CD14-positive monocyte (primary cell): ENCODE data around the gene C12orf43. TPM values are rescaled to one million over a fixed set of nuclear protein-coding genes. Genes with fewer than 3 reads are reported as not detected.

Experiments used
- DNase-seq, 3 donors: peaks; one replicate each; pipeline ENCODE4 v3.0.0-alpha.2; 2011 to 2022
- H2AFZ ChIP-seq: 2 replicates; pipeline ENCODE4 v1.6.0; 2012; ENCODE audit warnings: mild to moderate bottlenecking, low read depth, low read length, inconsistent platforms; ENCODE audit not compliant: insufficient read depth, poor library complexity, severe bottlenecking
- H3K27ac ChIP-seq, 2 donors: 1 replicate in 1 of 2; 2 replicates in 1 of 2; pipeline ENCODE4 v1.5.1; 2012 to 2013; ENCODE audit warnings: low read length in 2 of 2, control low read depth in 1 of 2, inconsistent platforms in 1 of 2, low read depth in 1 of 2, mild to moderate bottlenecking in 1 of 2
- H3K27me3 ChIP-seq, 2 donors: one replicate each; pipeline versions ENCODE4 v1.6.0 to v1.6.1; 2011 to 2013; ENCODE audit warnings: low read length in 2 of 2; ENCODE audit not compliant: control insufficient read depth in 2 of 2, insufficient read depth in 2 of 2
- H3K36me3 ChIP-seq, 2 donors: replicated peaks in 1 of 2; 1 replicate in 1 of 2; 2 replicates in 1 of 2; pipeline versions ENCODE4 v1.5.1 to v1.6.1; 2012 to 2013; ENCODE audit warnings: low read length in 2 of 2, control low read depth in 1 of 2, inconsistent platforms in 1 of 2, mild to moderate bottlenecking in 1 of 2; ENCODE audit not compliant: insufficient read depth in 2 of 2, control insufficient read depth in 1 of 2
- H3K4me1 ChIP-seq, 2 donors: 1 replicate in 1 of 2; 2 replicates in 1 of 2; pipeline versions ENCODE4 v1.5.1 to v1.6.1; 2012 to 2013; ENCODE audit warnings: low read length in 2 of 2, control low read depth in 1 of 2, inconsistent platforms in 1 of 2, mild to moderate bottlenecking in 1 of 2, moderate library complexity in 1 of 2; ENCODE audit not compliant: insufficient read depth in 2 of 2, control insufficient read depth in 1 of 2
- H3K4me2 ChIP-seq: replicated peaks from 2 replicates; pipeline ENCODE3; 2012; ENCODE audit warnings: low read length, moderate library complexity, mild to moderate bottlenecking; ENCODE audit not compliant: poor library complexity, severe bottlenecking; ENCODE audit errors: extremely low read depth
- H3K4me3 ChIP-seq, 3 experiments: fragments of 200-600 bp in 1 of 3; sonication (generic) in 1 of 3; replicated peaks in 1 of 3; 1 replicate in 2 of 3; 2 replicates in 1 of 3; pipeline ENCODE4 v1.5.1; 2011 to 2013; ENCODE audit warnings: low read length in 3 of 3, mild to moderate bottlenecking in 3 of 3, control low read depth in 2 of 3, low read depth in 2 of 3, inconsistent platforms in 1 of 3, moderate library complexity in 1 of 3
- H3K79me2 ChIP-seq: 2 replicates; pipeline ENCODE4 v1.6.0; 2012; ENCODE audit warnings: mild to moderate bottlenecking, control low read depth, inconsistent platforms, low read length, moderate library complexity; ENCODE audit not compliant: insufficient read depth
- H3K9ac ChIP-seq: 2 replicates; pipeline ENCODE4 v1.6.0; 2017; ENCODE audit warnings: low read length, mild to moderate bottlenecking; ENCODE audit not compliant: insufficient read depth, poor library complexity, severe bottlenecking
- H3K9me3 ChIP-seq, 2 donors: replicated peaks in 1 of 2; 1 replicate in 1 of 2; 2 replicates in 1 of 2; pipeline versions ENCODE4 v1.5.1 to v1.6.1; 2012 to 2013; ENCODE audit warnings: low read length in 2 of 2, control low read depth in 1 of 2; ENCODE audit not compliant: control insufficient read depth in 1 of 2, insufficient read depth in 1 of 2
- H4K20me1 ChIP-seq: 2 replicates; pipeline ENCODE4 v1.6.0; 2012; ENCODE audit warnings: mild to moderate bottlenecking, low read length, control low read depth, moderate library complexity; ENCODE audit not compliant: insufficient read depth
- H3K27ac Mint-ChIP-seq, 7 donors: one replicate each; pipeline ENCODE4 v1.8.0; 2020; ENCODE audit warnings: mild to moderate bottlenecking in 7 of 7, mixed read lengths in 7 of 7, moderate library complexity in 6 of 7, inconsistent platforms in 2 of 7
- H3K27me3 Mint-ChIP-seq, 3 donors: one replicate each; pipeline ENCODE4 v1.8.0; 2021 to 2022; ENCODE audit warnings: low read depth in 3 of 3, mild to moderate bottlenecking in 3 of 3, mixed read lengths in 3 of 3, moderate library complexity in 3 of 3, inconsistent platforms in 1 of 3
- H3K36me3 Mint-ChIP-seq, 2 donors: one replicate each; pipeline ENCODE4 v1.8.0; 2020; ENCODE audit warnings: mixed read lengths in 2 of 2, inconsistent platforms in 1 of 2, mild to moderate bottlenecking in 1 of 2
- H3K4me1 Mint-ChIP-seq: one replicate; pipeline ENCODE4 v1.8.0; 2020; ENCODE audit warnings: mild to moderate bottlenecking, mixed read lengths
- H3K4me3 Mint-ChIP-seq, 2 donors: one replicate each; pipeline ENCODE4 v1.8.0; 2020; ENCODE audit warnings: mild to moderate bottlenecking in 2 of 2, mixed read lengths in 2 of 2, moderate library complexity in 1 of 2
- H3K9me3 Mint-ChIP-seq, 7 donors: one replicate each; pipeline ENCODE4 v1.8.0; 2020 to 2022; ENCODE audit warnings: mixed read lengths in 7 of 7, mild to moderate bottlenecking in 6 of 7, moderate library complexity in 6 of 7, inconsistent platforms in 2 of 7
- WGBS: methylation state at CpG from one replicate; pipeline ENCODE4 v1.1.5; 2013; ENCODE audit warnings: missing lambda C conversion rate; ENCODE audit not compliant: insufficient coverage; 5-methylcytosine and 5-hydroxymethylcytosine counted together
- intact Hi-C, 2 donors: fragments of 100-400 bp; cut with micrococcal nuclease; formaldehyde crosslinking; loops; one replicate each; pipeline versions ENCODE4 v1.15.0 to v1.15.1; 2023
- polyA plus RNA-seq, 3 donors: library from polyadenylated mRNA; depleted of rRNA in 1 of 3; unstranded in 2 of 3; stranded (reverse) in 1 of 3; fragments of 300-500 nt in 2 of 3; fragments of >200 nt in 1 of 3; fragmentation: Illumina TruSeq in 2 of 3; gene quantifications; 1 replicate in 2 of 3; 2 replicates in 1 of 3; pipeline ENCODE4 v1.2.3, GENCODE V29; 2012 to 2021
- TF ChIP-seq, protein P1 (sequence below): fragments of 200-600 bp; IDR thresholded peaks from one replicate; pipeline ENCODE4 v1.8.0; 2022; ENCODE audit warnings: antibody characterized with exemption, mild to moderate bottlenecking

Gene C12orf43
- polyA plus RNA-seq, 3 donors, result 7.2 to 10.9 (median 9.6) TPM

DNA sequence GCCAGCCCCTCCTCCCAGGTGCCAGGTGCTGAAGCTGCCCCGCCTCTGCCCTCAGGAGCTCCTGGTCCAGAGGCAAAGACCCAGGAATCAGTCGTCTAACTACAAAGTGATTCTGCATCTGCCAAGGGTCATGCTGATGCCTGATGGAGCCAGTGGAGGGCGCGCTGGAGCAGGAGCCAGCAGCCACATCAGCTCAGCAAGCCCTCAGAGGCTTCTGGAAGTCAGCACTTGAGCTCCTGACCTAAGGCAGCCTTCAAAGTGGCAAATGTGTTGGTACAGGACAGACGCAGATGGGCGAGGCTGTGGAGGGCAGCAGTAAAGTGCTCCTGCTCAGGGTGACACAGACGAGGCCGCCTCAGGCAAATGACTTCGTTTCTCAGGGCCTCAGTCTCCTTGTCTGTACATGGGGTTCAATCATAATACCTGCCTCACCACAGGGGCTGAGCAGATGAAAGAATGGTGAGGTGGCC lies 10.9 kb downstream of the C12orf43 start:
- no peak overlapping the region for H3K4me3 ChIP-seq
- Mint-ChIP-seq H3K4me1 (no peaks in the 10 kb centered on the region), H3K27ac (peak overlapping the region in 5 of 7 donors; percentile 26 to 71 (median 43)), H3K4me3 (no peak overlapping the region), H3K36me3 (peaks cover 59 to 85% of the 10 kb centered on the region in 2 donors), H3K27me3 (peaks cover 0 to 4% (median 2%) of the 10 kb centered on the region in 3 donors), H3K9me3 (peaks cover 0 to 1% (median 0%) of the 10 kb centered on the region in 7 donors)
- no peak overlapping the region for H3K4me2 ChIP-seq
- H3K79me2 ChIP-seq, result no peaks in the 10 kb centered on the region
- H3K9ac ChIP-seq, result no peak overlapping the region
- H3K27ac ChIP-seq, result no peak overlapping the region
- DNase-seq, result peak; percentile 25 to 56 (median 40)
- TF ChIP-seq, protein P1, sequence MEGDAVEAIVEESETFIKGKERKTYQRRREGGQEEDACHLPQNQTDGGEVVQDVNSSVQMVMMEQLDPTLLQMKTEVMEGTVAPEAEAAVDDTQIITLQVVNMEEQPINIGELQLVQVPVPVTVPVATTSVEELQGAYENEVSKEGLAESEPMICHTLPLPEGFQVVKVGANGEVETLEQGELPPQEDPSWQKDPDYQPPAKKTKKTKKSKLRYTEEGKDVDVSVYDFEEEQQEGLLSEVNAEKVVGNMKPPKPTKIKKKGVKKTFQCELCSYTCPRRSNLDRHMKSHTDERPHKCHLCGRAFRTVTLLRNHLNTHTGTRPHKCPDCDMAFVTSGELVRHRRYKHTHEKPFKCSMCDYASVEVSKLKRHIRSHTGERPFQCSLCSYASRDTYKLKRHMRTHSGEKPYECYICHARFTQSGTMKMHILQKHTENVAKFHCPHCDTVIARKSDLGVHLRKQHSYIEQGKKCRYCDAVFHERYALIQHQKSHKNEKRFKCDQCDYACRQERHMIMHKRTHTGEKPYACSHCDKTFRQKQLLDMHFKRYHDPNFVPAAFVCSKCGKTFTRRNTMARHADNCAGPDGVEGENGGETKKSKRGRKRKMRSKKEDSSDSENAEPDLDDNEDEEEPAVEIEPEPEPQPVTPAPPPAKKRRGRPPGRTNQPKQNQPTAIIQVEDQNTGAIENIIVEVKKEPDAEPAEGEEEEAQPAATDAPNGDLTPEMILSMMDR, result peak; percentile 81
- H2AFZ ChIP-seq, result no peak overlapping the region
- no peaks in the 10 kb centered on the region for H4K20me1 ChIP-seq
- H3K27me3 ChIP-seq, result no peaks in the 10 kb centered on the region
- H3K36me3 ChIP-seq, result peaks cover 50 to 86% of the 10 kb centered on the region in 2 donors
- no peaks in the 10 kb centered on the region for H3K4me1 ChIP-seq
- intact Hi-C loops, result loop anchor here (5.0 to 10.0 kb wide), 3 partner anchors 52 to 229 kb away; no protein-coding TSS in a partner anchor
- no peaks in the 10 kb centered on the region for H3K9me3 ChIP-seq
- 82% methylated on average over 9 of the region's 9 CpGs for whole genome bisulfite sequencing

DNA sequence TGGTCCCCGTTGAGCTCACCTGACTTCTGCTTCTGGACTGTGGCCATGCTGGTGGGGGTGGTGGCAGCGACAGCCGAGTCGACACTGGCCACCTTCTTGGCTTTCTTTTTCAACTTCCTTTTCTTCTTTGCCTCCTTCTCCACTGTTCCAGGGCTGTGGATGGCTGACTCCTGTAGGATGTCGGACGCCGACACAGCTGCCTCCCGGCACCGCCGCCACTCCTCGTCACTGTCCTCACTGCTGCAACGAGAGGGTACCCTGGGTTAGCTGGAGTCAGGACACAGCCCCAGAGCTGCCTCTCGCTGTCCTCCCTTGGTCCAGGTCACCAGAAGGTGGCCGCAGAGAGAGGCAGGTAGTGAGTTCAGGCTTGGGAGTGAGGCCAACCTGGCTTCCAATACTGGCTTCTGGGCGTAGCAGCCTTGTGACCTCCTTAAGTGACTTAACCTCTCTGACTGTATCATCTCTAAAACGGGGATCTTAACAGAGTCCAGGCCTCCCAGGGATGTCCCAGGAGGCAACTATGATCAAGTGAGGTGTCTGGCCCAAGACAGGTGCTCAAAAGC lies 12.0 kb downstream of the C12orf43 start:
- DNase-seq, result no peak
- Histone ChIP-seq H3K9ac (no peak overlapping the region), H4K20me1 (no peaks in the 10 kb centered on the region), H2AFZ (no peak overlapping the region), H3K36me3 (peaks cover 45 to 76% of the 10 kb centered on the region in 2 donors), H3K27ac (no peak overlapping the region), H3K4me1 (no peaks in the 10 kb centered on the region), H3K4me3 (no peak overlapping the region), H3K79me2 (no peaks in the 10 kb centered on the region), H3K4me2 (no peak overlapping the region), H3K27me3 (no peaks in the 10 kb centered on the region), H3K9me3 (no peaks in the 10 kb centered on the region)
- no peak overlapping the region for H3K4me3 Mint-ChIP-seq
- TF ChIP-seq, protein P1, result no peak
- 88% methylated on average over 10 of the region's 16 CpGs for WGBS
- H3K36me3 Mint-ChIP-seq, result peaks cover 49 to 75% of the 10 kb centered on the region in 2 donors
- H3K4me1 Mint-ChIP-seq, result peaks cover 1% of the 10 kb centered on the region
- peaks cover 1 to 4% (median 2%) of the 10 kb centered on the region in 3 donors for H3K27me3 Mint-ChIP-seq
- peak overlapping the region in 2 of 7 donors; percentile 35 to 42 for H3K27ac Mint-ChIP-seq
- H3K9me3 Mint-ChIP-seq, result peaks cover 0 to 1% (median 0%) of the 10 kb centered on the region in 7 donors
- intact Hi-C loops, result loop anchor here in 1 of 2 donors (10.0 kb wide), 1 partner anchor 230 kb away; no protein-coding TSS in a partner anchor
